Vagina (tissue), 2 donors: ENCODE results near the gene PLD6. TPM values are rescaled to one million over a fixed set of nuclear protein-coding genes. Genes with fewer than 3 reads are reported as not detected.

Experiments used
- DNase-seq, 2 donors: peaks; one replicate each; pipeline ENCODE4 v3.0.0-alpha.2; 2017; ENCODE audit errors: extremely low spot score in 2 of 2
- H3K27ac ChIP-seq: fragments of 200-600 bp; sonication (generic); one replicate; pipeline ENCODE4 v1.5.1; 2019
- H3K27me3 ChIP-seq: fragments of 200-600 bp; sonication (generic); one replicate; pipeline ENCODE4 v1.5.1; 2019
- H3K36me3 ChIP-seq, 2 donors: fragments of 200-600 bp; sonication (generic); one replicate each; pipeline ENCODE4 v1.5.1; 2017 to 2019
- H3K4me1 ChIP-seq: fragments of 200-600 bp; sonication (generic); one replicate; pipeline ENCODE4 v1.5.1; 2019
- H3K4me3 ChIP-seq, 2 donors: fragments of 200-600 bp; sonication (generic); 1 replicate in 1 of 2; 2 replicates in 1 of 2; pipeline ENCODE4 v1.5.1; 2016 to 2019
- H3K9me3 ChIP-seq: fragments of 200-600 bp; sonication (generic); one replicate; pipeline ENCODE4 v1.5.1; 2019
- CTCF ChIP-seq, 3 experiments: fragments of 450-650 bp in 2 of 3; fragments of 200-600 bp in 1 of 3; sonication (generic) in 1 of 3; IDR thresholded peaks; one replicate each; pipeline ENCODE4 v1.5.1; 2017 to 2019; ENCODE audit warnings: antibody characterized with exemption in 3 of 3, mild to moderate bottlenecking in 2 of 3, moderate library complexity in 2 of 3
- POLR2A ChIP-seq, 2 donors: fragments of 450-650 bp; IDR thresholded peaks; one replicate each; pipeline ENCODE4 v1.6.1; 2017; ENCODE audit warnings: antibody characterized with exemption in 2 of 2, mild to moderate bottlenecking in 2 of 2, moderate library complexity in 2 of 2
- POLR2AphosphoS5 ChIP-seq, 2 donors: sonication (generic); formaldehyde crosslinking; IDR thresholded peaks; one replicate each; pipeline ENCODE4 v1.9.0; 2017; ENCODE audit warnings: antibody characterized with exemption in 2 of 2, mild to moderate bottlenecking in 2 of 2, low read depth in 1 of 2; ENCODE audit not compliant: insufficient read depth in 1 of 2
- intact Hi-C: fragments of 100-400 bp; cut with DNase I; formaldehyde crosslinking; loops from one replicate; pipeline ENCODE4 v1.15.1; 2023
- total RNA-seq: library from RNA; depleted of rRNA; stranded (reverse); fragments of >200 nt; gene quantifications from one replicate; pipeline ENCODE4 v1.2.3, GENCODE V29; 2016

PLD6 gene
- total RNA-seq, 1 donor from 2014 or later = 0.74 TPM

- H3K4me3 ChIP-seq = no peak overlapping the region
- intact Hi-C loops = no loop called here
- no peak overlapping the region for H3K27ac ChIP-seq
- peaks cover 12% of the 10 kb centered on the region for H3K4me1 ChIP-seq
- no peak for DNase-seq
- H3K36me3 ChIP-seq = peaks cover 0 to 93% of the 10 kb centered on the region in 2 donors
- no peaks in the 10 kb centered on the region for H3K27me3 ChIP-seq
- H3K9me3 ChIP-seq = no peaks in the 10 kb centered on the region
- TF ChIP-seq POLR2A (IDR thresholded peaks at IDR 0.05) = no peak
- TF ChIP-seq POLR2AphosphoS5 (IDR thresholded peaks at IDR 0.05; ENCODE audit: insufficient read depth in 1 of 2, low read depth in 1 of 2) = no peak
- no peak for TF ChIP-seq CTCF (IDR thresholded peaks at IDR 0.05)
These were observed 30.8 kb downstream of the PLD6 start for GRCh38 chr17:17175340-17175739.

- Histone ChIP-seq H3K36me3 (peaks cover 0 to 85% of the 10 kb centered on the region in 2 donors), H3K27me3 (no peaks in the 10 kb centered on the region), H3K27ac (no peak overlapping the region), H3K4me1 (peaks cover 10% of the 10 kb centered on the region), H3K9me3 (no peaks in the 10 kb centered on the region), H3K4me3 (no peak overlapping the region)
- intact Hi-C loops = no loop called here
- TF ChIP-seq POLR2AphosphoS5 (IDR thresholded peaks at IDR 0.05; ENCODE audit: insufficient read depth in 1 of 2, low read depth in 1 of 2) = no peak
- TF ChIP-seq POLR2A (IDR thresholded peaks at IDR 0.05) = no peak
- no peak for TF ChIP-seq CTCF (IDR thresholded peaks at IDR 0.05)
- no peak for DNase-seq
These were observed 32.2 kb downstream of the PLD6 start for GRCh38 chr17:17173921-17174320.

GRCh38 chr17:17172990-17173389, 33.1 kb downstream of the PLD6 start:
- Histone ChIP-seq H3K27ac (no peak overlapping the region), H3K9me3 (no peaks in the 10 kb centered on the region), H3K27me3 (no peaks in the 10 kb centered on the region), H3K4me1 (peaks cover 10% of the 10 kb centered on the region), H3K36me3 (peaks cover 0 to 85% of the 10 kb centered on the region in 2 donors), H3K4me3 (no peak overlapping the region)
- DNase-seq = no peak
- TF ChIP-seq POLR2A (IDR thresholded peaks at IDR 0.05) = no peak
- TF ChIP-seq POLR2AphosphoS5 (IDR thresholded peaks at IDR 0.05; ENCODE audit: insufficient read depth in 1 of 2, low read depth in 1 of 2) = no peak
- TF ChIP-seq CTCF (IDR thresholded peaks at IDR 0.05) = no peak
- intact Hi-C loops = no loop called here

- no peak for TF ChIP-seq CTCF (IDR thresholded peaks at IDR 0.05)
- no peak for TF ChIP-seq POLR2AphosphoS5 (IDR thresholded peaks at IDR 0.05; ENCODE audit: insufficient read depth in 1 of 2, low read depth in 1 of 2)
- no peak for TF ChIP-seq POLR2A (IDR thresholded peaks at IDR 0.05)
- Histone ChIP-seq H3K27ac (no peak overlapping the region), H3K4me3 (no peak overlapping the region), H3K4me1 (peaks cover 10% of the 10 kb centered on the region), H3K27me3 (no peaks in the 10 kb centered on the region), H3K36me3 (peaks cover 0 to 83% of the 10 kb centered on the region in 2 donors), H3K9me3 (no peaks in the 10 kb centered on the region)
- intact Hi-C loops = no loop called here
- no peak for DNase-seq
These were observed 33.9 kb downstream of the PLD6 start for GRCh38 chr17:17172001-17172939.

- intact Hi-C loops = no loop called here
- H3K36me3 ChIP-seq = peaks cover 0 to 83% of the 10 kb centered on the region in 2 donors
- H3K9me3 ChIP-seq = no peaks in the 10 kb centered on the region
- TF ChIP-seq POLR2A (IDR thresholded peaks at IDR 0.05) (no peak), CTCF (IDR thresholded peaks at IDR 0.05) (no peak), POLR2AphosphoS5 (IDR thresholded peaks at IDR 0.05; ENCODE audit: insufficient read depth in 1 of 2, low read depth in 1 of 2) (no peak)
- H3K27ac ChIP-seq = no peak overlapping the region
- peaks cover 10% of the 10 kb centered on the region for H3K4me1 ChIP-seq
- DNase-seq = no peak
- no peaks in the 10 kb centered on the region for H3K27me3 ChIP-seq
- H3K4me3 ChIP-seq = no peak overlapping the region
These were observed 34.9 kb downstream of the PLD6 start for GRCh38 chr17:17171186-17171585.
